ENCODE results near the gene TOR2A. TPM values are rescaled to one million over a fixed set of nuclear protein-coding genes. Genes with fewer than 3 reads are reported as not detected.

TOR2A gene
- total and polyA plus RNA-seq, 2 of the 8 experiments (the other 6 are each of a cell fraction or from before 2014, with no cell fraction given), result 18.7 to 24.9 TPM

GRCh38 chr9:127771570-127772189 is 36.6 kb upstream of the TOR2A start (continued):
- TF ChIP-seq RNF2 (IDR thresholded peaks at IDR 0.05; ENCODE audit: borderline replicate concordance, low read depth, low read length, missing control alignments, poor library complexity, severe bottlenecking) (no peak), BCL11A (IDR thresholded peaks at IDR 0.05; ENCODE audit: low read depth in 2 of 2, low read length in 2 of 2) (no peak), BRCA1 (IDR thresholded peaks at IDR 0.05; ENCODE audit: low read depth, low read length) (no peak)
- TF ChIP-seq, protein P1, sequence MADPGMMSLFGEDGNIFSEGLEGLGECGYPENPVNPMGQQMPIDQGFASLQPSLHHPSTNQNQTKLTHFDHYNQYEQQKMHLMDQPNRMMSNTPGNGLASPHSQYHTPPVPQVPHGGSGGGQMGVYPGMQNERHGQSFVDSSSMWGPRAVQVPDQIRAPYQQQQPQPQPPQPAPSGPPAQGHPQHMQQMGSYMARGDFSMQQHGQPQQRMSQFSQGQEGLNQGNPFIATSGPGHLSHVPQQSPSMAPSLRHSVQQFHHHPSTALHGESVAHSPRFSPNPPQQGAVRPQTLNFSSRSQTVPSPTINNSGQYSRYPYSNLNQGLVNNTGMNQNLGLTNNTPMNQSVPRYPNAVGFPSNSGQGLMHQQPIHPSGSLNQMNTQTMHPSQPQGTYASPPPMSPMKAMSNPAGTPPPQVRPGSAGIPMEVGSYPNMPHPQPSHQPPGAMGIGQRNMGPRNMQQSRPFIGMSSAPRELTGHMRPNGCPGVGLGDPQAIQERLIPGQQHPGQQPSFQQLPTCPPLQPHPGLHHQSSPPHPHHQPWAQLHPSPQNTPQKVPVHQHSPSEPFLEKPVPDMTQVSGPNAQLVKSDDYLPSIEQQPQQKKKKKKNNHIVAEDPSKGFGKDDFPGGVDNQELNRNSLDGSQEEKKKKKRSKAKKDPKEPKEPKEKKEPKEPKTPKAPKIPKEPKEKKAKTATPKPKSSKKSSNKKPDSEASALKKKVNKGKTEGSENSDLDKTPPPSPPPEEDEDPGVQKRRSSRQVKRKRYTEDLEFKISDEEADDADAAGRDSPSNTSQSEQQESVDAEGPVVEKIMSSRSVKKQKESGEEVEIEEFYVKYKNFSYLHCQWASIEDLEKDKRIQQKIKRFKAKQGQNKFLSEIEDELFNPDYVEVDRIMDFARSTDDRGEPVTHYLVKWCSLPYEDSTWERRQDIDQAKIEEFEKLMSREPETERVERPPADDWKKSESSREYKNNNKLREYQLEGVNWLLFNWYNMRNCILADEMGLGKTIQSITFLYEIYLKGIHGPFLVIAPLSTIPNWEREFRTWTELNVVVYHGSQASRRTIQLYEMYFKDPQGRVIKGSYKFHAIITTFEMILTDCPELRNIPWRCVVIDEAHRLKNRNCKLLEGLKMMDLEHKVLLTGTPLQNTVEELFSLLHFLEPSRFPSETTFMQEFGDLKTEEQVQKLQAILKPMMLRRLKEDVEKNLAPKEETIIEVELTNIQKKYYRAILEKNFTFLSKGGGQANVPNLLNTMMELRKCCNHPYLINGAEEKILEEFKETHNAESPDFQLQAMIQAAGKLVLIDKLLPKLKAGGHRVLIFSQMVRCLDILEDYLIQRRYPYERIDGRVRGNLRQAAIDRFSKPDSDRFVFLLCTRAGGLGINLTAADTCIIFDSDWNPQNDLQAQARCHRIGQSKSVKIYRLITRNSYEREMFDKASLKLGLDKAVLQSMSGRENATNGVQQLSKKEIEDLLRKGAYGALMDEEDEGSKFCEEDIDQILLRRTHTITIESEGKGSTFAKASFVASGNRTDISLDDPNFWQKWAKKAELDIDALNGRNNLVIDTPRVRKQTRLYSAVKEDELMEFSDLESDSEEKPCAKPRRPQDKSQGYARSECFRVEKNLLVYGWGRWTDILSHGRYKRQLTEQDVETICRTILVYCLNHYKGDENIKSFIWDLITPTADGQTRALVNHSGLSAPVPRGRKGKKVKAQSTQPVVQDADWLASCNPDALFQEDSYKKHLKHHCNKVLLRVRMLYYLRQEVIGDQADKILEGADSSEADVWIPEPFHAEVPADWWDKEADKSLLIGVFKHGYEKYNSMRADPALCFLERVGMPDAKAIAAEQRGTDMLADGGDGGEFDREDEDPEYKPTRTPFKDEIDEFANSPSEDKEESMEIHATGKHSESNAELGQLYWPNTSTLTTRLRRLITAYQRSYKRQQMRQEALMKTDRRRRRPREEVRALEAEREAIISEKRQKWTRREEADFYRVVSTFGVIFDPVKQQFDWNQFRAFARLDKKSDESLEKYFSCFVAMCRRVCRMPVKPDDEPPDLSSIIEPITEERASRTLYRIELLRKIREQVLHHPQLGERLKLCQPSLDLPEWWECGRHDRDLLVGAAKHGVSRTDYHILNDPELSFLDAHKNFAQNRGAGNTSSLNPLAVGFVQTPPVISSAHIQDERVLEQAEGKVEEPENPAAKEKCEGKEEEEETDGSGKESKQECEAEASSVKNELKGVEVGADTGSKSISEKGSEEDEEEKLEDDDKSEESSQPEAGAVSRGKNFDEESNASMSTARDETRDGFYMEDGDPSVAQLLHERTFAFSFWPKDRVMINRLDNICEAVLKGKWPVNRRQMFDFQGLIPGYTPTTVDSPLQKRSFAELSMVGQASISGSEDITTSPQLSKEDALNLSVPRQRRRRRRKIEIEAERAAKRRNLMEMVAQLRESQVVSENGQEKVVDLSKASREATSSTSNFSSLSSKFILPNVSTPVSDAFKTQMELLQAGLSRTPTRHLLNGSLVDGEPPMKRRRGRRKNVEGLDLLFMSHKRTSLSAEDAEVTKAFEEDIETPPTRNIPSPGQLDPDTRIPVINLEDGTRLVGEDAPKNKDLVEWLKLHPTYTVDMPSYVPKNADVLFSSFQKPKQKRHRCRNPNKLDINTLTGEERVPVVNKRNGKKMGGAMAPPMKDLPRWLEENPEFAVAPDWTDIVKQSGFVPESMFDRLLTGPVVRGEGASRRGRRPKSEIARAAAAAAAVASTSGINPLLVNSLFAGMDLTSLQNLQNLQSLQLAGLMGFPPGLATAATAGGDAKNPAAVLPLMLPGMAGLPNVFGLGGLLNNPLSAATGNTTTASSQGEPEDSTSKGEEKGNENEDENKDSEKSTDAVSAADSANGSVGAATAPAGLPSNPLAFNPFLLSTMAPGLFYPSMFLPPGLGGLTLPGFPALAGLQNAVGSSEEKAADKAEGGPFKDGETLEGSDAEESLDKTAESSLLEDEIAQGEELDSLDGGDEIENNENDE (IDR thresholded peaks at IDR 0.05; ENCODE audit: insufficient replicate concordance, low read length), result no peak
